ENCODE data around the gene ADGRB3. TPM values are rescaled to one million over a fixed set of nuclear protein-coding genes. Genes with fewer than 3 reads are reported as not detected.

The ADGRB3 gene
- total RNA-seq, 6 donors from 2014 or later: 1.1 to 7.3 (median 3.0) TPM

DNA sequence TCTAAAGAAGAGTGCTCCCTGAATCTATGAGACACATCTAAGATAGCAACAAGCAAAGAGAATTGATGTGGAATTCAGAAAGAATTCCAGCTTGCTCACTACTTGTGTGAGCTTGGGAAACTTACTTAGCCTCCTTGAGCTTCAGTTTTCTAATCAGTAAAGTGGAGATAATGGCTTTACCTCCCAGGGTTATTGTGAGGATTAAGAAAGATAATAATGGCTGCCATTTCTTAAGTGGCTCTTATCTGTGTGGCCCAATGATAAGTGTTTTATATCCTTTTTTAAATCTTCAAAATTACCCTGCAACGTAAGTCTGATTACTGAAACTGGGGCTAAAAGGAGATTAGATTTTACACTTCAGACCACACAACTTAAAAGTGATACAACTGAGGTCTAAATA, 743.2 kb downstream of the ADGRB3 start:
- WGBS, 2 donors: 56 to 63% methylated on average over 1 of the region's 1 CpG
- H3K27ac ChIP-seq: no peak overlapping the region
- ATAC-seq (ENCODE audit: low FRiP score in 2 of 2) (no peak), DNase-seq (no peak)
- H3K4me3 ChIP-seq: no peak overlapping the region
- H3K36me3 ChIP-seq: no peaks in the 10 kb centered on the region
- no peaks in the 10 kb centered on the region for H3K9me3 ChIP-seq
- no peak for TF ChIP-seq POLR2AphosphoS5 (IDR thresholded peaks at IDR 0.05)
- TF ChIP-seq EP300 (IDR thresholded peaks at IDR 0.05): no peak
- TF ChIP-seq, protein P1, sequence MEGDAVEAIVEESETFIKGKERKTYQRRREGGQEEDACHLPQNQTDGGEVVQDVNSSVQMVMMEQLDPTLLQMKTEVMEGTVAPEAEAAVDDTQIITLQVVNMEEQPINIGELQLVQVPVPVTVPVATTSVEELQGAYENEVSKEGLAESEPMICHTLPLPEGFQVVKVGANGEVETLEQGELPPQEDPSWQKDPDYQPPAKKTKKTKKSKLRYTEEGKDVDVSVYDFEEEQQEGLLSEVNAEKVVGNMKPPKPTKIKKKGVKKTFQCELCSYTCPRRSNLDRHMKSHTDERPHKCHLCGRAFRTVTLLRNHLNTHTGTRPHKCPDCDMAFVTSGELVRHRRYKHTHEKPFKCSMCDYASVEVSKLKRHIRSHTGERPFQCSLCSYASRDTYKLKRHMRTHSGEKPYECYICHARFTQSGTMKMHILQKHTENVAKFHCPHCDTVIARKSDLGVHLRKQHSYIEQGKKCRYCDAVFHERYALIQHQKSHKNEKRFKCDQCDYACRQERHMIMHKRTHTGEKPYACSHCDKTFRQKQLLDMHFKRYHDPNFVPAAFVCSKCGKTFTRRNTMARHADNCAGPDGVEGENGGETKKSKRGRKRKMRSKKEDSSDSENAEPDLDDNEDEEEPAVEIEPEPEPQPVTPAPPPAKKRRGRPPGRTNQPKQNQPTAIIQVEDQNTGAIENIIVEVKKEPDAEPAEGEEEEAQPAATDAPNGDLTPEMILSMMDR (IDR thresholded peaks at IDR 0.05): no peak
- TF ChIP-seq POLR2A (IDR thresholded peaks at IDR 0.05): no peak
- H3K4me1 ChIP-seq: no peaks in the 10 kb centered on the region
- no peaks in the 10 kb centered on the region for H3K27me3 ChIP-seq

DNA sequence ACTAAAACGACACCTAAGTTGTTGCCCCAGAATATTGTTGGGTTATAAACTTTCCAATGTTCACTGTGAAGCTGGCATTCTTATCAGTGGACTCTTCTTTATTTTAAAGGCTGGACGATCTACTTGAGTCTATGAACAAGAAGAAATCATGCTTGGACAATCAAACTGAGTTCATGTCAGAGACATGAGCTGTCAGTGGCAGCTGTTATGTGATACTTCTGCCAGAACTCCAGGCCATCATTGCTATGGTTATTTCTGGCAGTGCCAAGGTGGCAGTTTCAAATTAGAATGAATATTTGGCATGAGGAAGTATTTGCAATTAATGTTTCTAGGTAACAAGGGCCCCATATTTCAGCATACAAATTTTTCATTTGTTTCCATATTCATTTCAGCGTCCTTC, 744.4 kb downstream of the ADGRB3 start:
- no peak overlapping the region for H3K27ac ChIP-seq
- WGBS, 2 donors: 75% methylated on average over 3 of the region's 3 CpGs
- ATAC-seq (ENCODE audit: low FRiP score in 2 of 2) (no peak), DNase-seq (no peak)
- TF ChIP-seq POLR2AphosphoS5 (IDR thresholded peaks at IDR 0.05): no peak
- no peak for TF ChIP-seq POLR2A (IDR thresholded peaks at IDR 0.05)
- TF ChIP-seq EP300 (IDR thresholded peaks at IDR 0.05): no peak
- TF ChIP-seq, protein P1 (IDR thresholded peaks at IDR 0.05): no peak
- H3K4me3 ChIP-seq: no peak overlapping the region
- H3K4me1 ChIP-seq: no peaks in the 10 kb centered on the region
- no peaks in the 10 kb centered on the region for H3K36me3 ChIP-seq
- no peaks in the 10 kb centered on the region for H3K27me3 ChIP-seq
- no peaks in the 10 kb centered on the region for H3K9me3 ChIP-seq

DNA sequence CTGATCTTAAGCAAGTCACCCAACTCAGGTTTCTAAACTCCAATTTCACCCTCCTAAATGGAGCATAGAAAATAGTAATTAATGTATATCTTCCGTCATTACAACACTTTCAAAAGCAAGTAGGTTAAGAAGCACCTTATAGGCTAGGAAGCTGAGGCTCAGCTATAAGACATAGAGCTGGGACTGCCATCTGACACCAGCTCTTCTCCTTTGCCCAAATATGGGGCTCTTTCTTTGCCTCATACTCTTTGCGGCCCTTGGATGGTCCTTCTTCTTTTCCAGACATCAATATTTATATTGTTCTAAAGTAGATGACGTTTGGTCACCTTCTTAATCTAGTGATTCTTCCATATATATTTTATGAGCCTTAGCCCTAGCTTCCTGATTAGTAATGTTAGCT, 748.5 kb downstream of the ADGRB3 start:
- Histone ChIP-seq H3K36me3 (no peaks in the 10 kb centered on the region), H3K4me1 (no peaks in the 10 kb centered on the region), H3K9me3 (no peaks in the 10 kb centered on the region), H3K27me3 (no peaks in the 10 kb centered on the region), H3K27ac (no peak overlapping the region), H3K4me3 (no peak overlapping the region)
- ATAC-seq (ENCODE audit: low FRiP score in 2 of 2) (no peak), DNase-seq (no peak)
- WGBS, 2 donors: 79 to 96% methylated on average over 3 of the region's 3 CpGs
- TF ChIP-seq, protein P1 (IDR thresholded peaks at IDR 0.05): no peak
- TF ChIP-seq EP300 (IDR thresholded peaks at IDR 0.05): no peak
- no peak for TF ChIP-seq POLR2A (IDR thresholded peaks at IDR 0.05)
- TF ChIP-seq POLR2AphosphoS5 (IDR thresholded peaks at IDR 0.05): no peak

DNA sequence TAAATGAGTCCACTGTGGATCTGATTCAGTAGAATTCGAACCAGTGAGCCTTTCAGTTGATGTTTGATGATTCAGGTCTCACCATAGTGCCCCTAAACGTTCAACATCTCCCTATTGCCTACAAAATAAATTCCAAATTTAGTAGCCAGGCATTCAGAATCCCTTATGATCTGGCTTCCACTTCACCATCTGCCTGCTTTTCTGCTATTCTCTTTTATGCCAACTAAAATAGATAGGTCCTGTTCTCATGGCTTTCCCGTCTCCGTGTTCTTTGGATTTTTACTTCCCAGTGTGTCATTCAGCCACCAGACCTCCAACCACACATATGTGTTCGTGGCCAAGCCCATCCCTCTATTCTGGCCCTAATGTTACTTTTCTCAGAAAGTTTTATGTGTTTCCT, 751.3 kb downstream of the ADGRB3 start:
- no peak for DNase-seq
- Histone ChIP-seq H3K4me1 (no peaks in the 10 kb centered on the region), H3K36me3 (no peaks in the 10 kb centered on the region), H3K27ac (no peak overlapping the region), H3K4me3 (no peak overlapping the region), H3K27me3 (no peaks in the 10 kb centered on the region), H3K9me3 (no peaks in the 10 kb centered on the region)
- 75 to 76% methylated on average over 5 of the region's 5 CpGs for WGBS, 2 donors
- TF ChIP-seq POLR2A (IDR thresholded peaks at IDR 0.05): no peak
- TF ChIP-seq POLR2AphosphoS5 (IDR thresholded peaks at IDR 0.05): no peak
- TF ChIP-seq EP300 (IDR thresholded peaks at IDR 0.05): no peak
- TF ChIP-seq, protein P1 (IDR thresholded peaks at IDR 0.05): no peak
- ATAC-seq (ENCODE audit: low FRiP score in 2 of 2): no peak

DNA sequence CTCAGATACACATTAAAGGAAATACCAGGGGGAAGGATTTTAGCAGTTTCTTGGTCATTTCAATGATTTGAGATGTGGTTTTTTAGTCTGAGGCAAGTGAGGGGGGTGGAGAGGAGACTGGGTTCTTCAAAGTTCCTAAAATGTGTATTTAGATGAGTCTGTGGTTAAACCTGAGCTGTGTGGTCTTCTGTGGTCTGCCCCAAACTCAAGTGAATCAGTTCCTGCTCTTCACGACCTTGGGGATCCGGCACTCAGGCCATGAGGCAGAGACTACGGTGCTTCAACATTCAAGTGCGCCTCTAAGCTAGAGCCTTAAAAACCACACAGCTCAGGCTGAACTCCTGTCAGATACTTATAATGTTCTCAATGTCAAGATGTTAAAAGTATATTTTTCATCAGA, 755.0 kb downstream of the ADGRB3 start:
- no peak for DNase-seq

More for the DNA sequence above, 755.0 kb downstream of the ADGRB3 start:
- Histone ChIP-seq H3K27me3 (no peaks in the 10 kb centered on the region), H3K27ac (no peak overlapping the region), H3K4me3 (no peak overlapping the region), H3K36me3 (no peaks in the 10 kb centered on the region), H3K4me1 (no peaks in the 10 kb centered on the region), H3K9me3 (no peaks in the 10 kb centered on the region)
- 61 to 68% methylated on average over 4 of the region's 4 CpGs for WGBS, 2 donors
- TF ChIP-seq EP300 (IDR thresholded peaks at IDR 0.05) (no peak), POLR2A (IDR thresholded peaks at IDR 0.05) (no peak)
- ATAC-seq (ENCODE audit: low FRiP score in 2 of 2): no peak

Data from upper lobe of left lung (tissue), 6 donors.